HEK293T (cell line): Measurements from ENCODE around the gene SCAI.

ENCODE experiments used
- CTCF ChIA-PET: fragments of 350-600 bp; formaldehyde crosslinking; extraction: SDS; loops from one replicate; lab custom pipeline; 2021; ENCODE audit warnings: antibody characterized with exemption, inconsistent platforms; lab: Yijun Ruan, JAX
- POLR2A ChIA-PET: fragments of 350-600 bp; formaldehyde crosslinking; extraction: SDS; loops from one replicate; lab custom pipeline; 2020; ENCODE audit warnings: antibody characterized with exemption, inconsistent platforms; lab: Yijun Ruan, JAX
- DNase-seq: peaks from one replicate; pipeline ENCODE4 v3.0.0; 2012; ENCODE audit warnings: mixed read lengths; ENCODE audit errors: extremely low spot score
- ARNT ChIP-seq: fragments of 450-650 bp; IDR thresholded peaks from 2 replicates; pipeline ENCODE4 v1.6.1; 2017; ENCODE audit warnings: mild to moderate bottlenecking
- BHLHE40 ChIP-seq: fragments of 450-650 bp; IDR thresholded peaks from 2 replicates; pipeline ENCODE4 v1.6.1; 2016; ENCODE audit warnings: mild to moderate bottlenecking, moderate library complexity, borderline replicate concordance
- CTBP1 ChIP-seq: fragments of 450-650 bp; IDR thresholded peaks from 2 replicates; pipeline ENCODE4 v1.6.1; 2016; ENCODE audit warnings: borderline replicate concordance
- ELF4 ChIP-seq: fragments of 450-650 bp; IDR thresholded peaks from 2 replicates; pipeline ENCODE4 v1.6.1; 2017; ENCODE audit warnings: antibody characterized with exemption
- FOXA1 ChIP-seq: fragments of 450-650 bp; IDR thresholded peaks from 2 replicates; pipeline ENCODE4 v1.6.1; 2016; ENCODE audit warnings: mild to moderate bottlenecking
- FOXK2 ChIP-seq: fragments of 450-650 bp; IDR thresholded peaks from 2 replicates; pipeline ENCODE4 v1.6.1; 2016; ENCODE audit warnings: mild to moderate bottlenecking
- FOXM1 ChIP-seq: fragments of 450-650 bp; IDR thresholded peaks from 2 replicates; pipeline ENCODE4 v1.6.1; 2017; ENCODE audit warnings: mild to moderate bottlenecking, borderline replicate concordance
- HDGF ChIP-seq: fragments of 450-650 bp; IDR thresholded peaks from 2 replicates; pipeline ENCODE4 v1.6.1; 2017; ENCODE audit warnings: antibody characterized with exemption, borderline replicate concordance
- L3MBTL2 ChIP-seq: fragments of 450-650 bp; conservative IDR thresholded peaks from 2 replicates; pipeline ENCODE4 v1.6.1; 2016; ENCODE audit warnings: mild to moderate bottlenecking
- LEF1 ChIP-seq: fragments of 450-650 bp; IDR thresholded peaks from 2 replicates; pipeline ENCODE4 v1.6.1; 2017; ENCODE audit warnings: mild to moderate bottlenecking, borderline replicate concordance
- NFRKB ChIP-seq: fragments of 450-650 bp; IDR thresholded peaks from 2 replicates; pipeline ENCODE4 v1.6.1; 2016; ENCODE audit warnings: mild to moderate bottlenecking, moderate library complexity
- SP1 ChIP-seq: fragments of 450-650 bp; IDR thresholded peaks from 2 replicates; pipeline ENCODE4 v1.6.1; 2017
- SUZ12 ChIP-seq: fragments of 450-650 bp; IDR thresholded peaks from 2 replicates; pipeline ENCODE4 v1.6.1; 2016; ENCODE audit warnings: mild to moderate bottlenecking
- TARDBP ChIP-seq: fragments of 450-650 bp; IDR thresholded peaks from 2 replicates; pipeline ENCODE4 v1.6.1; 2016
- ZNF384 ChIP-seq: fragments of 450-650 bp; IDR thresholded peaks from 2 replicates; pipeline ENCODE4 v1.6.1; 2016
- TF ChIP-seq, protein P1 (sequence below): fragments of 450-650 bp; IDR thresholded peaks from 2 replicates; pipeline ENCODE4 v1.6.1; 2016

The SCAI gene

GRCh38 chr9:125143377-125144090, at the start of gene SCAI:
Gene SCAI, minus strand, starts transcription at chr9:125143528. Its CDS starts 91 bp downstream, at chr9:125143437.
- TF ChIP-seq, protein P1, sequence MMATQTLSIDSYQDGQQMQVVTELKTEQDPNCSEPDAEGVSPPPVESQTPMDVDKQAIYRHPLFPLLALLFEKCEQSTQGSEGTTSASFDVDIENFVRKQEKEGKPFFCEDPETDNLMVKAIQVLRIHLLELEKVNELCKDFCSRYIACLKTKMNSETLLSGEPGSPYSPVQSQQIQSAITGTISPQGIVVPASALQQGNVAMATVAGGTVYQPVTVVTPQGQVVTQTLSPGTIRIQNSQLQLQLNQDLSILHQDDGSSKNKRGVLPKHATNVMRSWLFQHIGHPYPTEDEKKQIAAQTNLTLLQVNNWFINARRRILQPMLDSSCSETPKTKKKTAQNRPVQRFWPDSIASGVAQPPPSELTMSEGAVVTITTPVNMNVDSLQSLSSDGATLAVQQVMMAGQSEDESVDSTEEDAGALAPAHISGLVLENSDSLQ, result peak; percentile 99
- TF ChIP-seq CTBP1 (0 out of 2 replicates have a peak, but pooled peaks have one; percentile 20), SP1 (no peak), L3MBTL2 (peak; percentile 93)
- ChIA-PET POLR2A (interaction anchor here (0.6 to 1.4 kb wide), 4 partner anchors 12 to 282 kb away, joined by 3 read pairs; partner anchors contain the start of genes ARPC5L, HSPA5 and RPL35), CTCF (interaction anchor here (0.5 to 0.9 kb wide), 7 partner anchors 9 to 263 kb away, joined by 3 to 6 read pairs (median 3); no protein-coding TSS in a partner anchor)
- peak; percentile 98 for DNase-seq

DNA sequence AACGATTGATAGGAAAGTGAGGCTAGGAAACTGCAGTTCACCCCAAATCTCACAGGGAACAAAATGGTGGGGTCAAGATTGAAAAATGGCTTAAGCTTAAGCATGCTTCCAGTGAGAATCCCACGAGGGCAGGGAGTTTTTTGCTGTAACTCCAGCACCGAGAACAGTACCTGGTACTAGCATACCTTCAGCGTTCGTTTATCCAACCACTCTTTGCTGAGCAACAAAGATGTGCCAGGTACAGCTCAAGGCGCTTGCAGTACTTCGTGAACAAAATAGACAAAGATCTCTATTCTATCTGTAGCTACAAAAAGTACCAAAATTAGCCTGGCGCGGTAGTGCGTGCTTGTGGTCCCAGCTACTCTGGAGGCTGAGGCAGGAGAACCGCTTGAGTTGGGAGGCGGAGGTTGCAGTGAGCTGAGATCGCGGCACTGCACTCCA, 47.1 kb upstream of the SCAI start:
- no peak for DNase-seq
- CTCF ChIA-PET, result interaction anchor here (0.6 to 1.2 kb wide), 3 partner anchors 9 to 28 kb away, joined by 3 to 4 read pairs (median 3); no protein-coding TSS in a partner anchor
- POLR2A ChIA-PET, result interaction anchor here (0.6 to 1.4 kb wide), 5 partner anchors 9 to 101 kb away, joined by 3 to 7 read pairs (median 4); partner anchors contain the start of genes HSPA5 and RABEPK

DNA sequence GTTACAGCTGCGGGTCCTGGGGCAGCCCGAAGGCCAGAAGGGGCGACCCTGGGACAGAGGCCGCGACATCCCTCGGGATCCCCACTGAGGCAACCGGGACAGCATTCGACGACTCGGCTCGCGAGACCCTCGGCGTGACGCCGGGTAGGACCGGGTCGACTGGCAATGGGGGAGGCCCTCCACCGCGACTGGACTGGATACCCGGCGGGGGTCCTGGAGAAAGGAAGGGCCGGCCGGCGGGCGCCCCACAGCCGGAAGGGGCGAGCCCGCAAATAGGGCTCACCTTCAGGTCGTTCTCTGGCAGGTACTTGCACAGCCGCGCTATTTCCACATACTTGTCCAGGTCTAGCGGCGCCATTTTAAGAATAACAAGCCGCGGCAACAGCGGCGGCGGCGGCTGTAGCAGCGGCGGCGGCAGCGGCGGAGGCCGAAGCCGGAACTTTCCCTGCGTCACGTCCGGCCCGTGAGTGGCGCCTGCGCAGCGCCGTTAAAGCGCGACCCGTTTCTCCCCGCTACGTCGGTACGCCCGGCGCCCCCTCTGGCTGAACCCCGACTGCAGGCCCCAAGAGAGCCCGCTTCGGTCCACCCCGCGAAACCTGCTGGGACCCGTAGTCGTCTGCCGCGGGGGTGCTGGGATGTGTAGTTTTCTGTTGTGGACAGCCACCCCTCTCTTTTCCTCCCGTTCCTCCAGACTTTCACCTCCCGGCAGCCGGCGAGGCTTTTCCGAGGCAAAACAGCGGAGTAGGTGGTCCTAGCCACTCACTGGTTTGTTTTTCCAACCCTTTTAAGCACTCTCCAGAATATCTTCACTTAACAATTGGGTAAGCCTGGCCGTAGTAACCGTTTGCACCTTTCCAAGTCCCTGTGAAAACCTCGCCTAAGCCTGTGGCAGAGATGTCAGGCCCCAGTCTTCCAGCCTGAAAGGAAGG, 46.3 kb upstream of the SCAI start, which contains the start of gene PPP6C:
Gene PPP6C, minus strand, starts transcription at position 443 of the 929 bp plus-strand sequence. Its CDS starts 85 bp downstream, at position 358.
- CTCF ChIA-PET, result interaction anchor here (1.2 kb wide), 1 partner anchor 9 kb away, joined by 4 read pairs; no protein-coding TSS in a partner anchor

More for the DNA sequence above, 47.1 kb upstream of the SCAI start:
- TF ChIP-seq L3MBTL2 (peak; percentile 72), LEF1 (no peak)

GRCh38 chr9:125189011-125189360, 45.7 kb upstream of the SCAI start:
- ChIA-PET POLR2A (no interaction called here), CTCF (no interaction called here)
- TF ChIP-seq L3MBTL2 (no peak), ELF4 (no peak), ZNF384 (no peak), TARDBP (no peak), BHLHE40 (no peak), FOXM1 (no peak), FOXA1 (no peak), SP1 (no peak), LEF1 (no peak), NFRKB (no peak), SUZ12 (no peak), ARNT (no peak), FOXK2 (no peak), CTBP1 (no peak)
- TF ChIP-seq, protein P1, result no peak
- DNase-seq, result peak; percentile 47

More for the DNA sequence above, 46.3 kb upstream of the SCAI start, which contains the start of gene PPP6C:
- POLR2A ChIA-PET, result interaction anchor here (0.7 to 1.4 kb wide), 4 partner anchors 10 to 52 kb away, joined by 3 to 7 read pairs (median 4); partner anchors contain the start of genes HSPA5 and RABEPK
- DNase-seq, result peak; percentile 91
- no peak for TF ChIP-seq FOXK2
- TF ChIP-seq TARDBP, result no peak
- TF ChIP-seq BHLHE40, result no peak
- TF ChIP-seq ELF4, result peak; percentile 30; the same call in 1 of the 2 replicates
- no peak for TF ChIP-seq NFRKB
- no peak for TF ChIP-seq SUZ12
- TF ChIP-seq L3MBTL2, result no peak
- TF ChIP-seq, protein P1, result peak; percentile 59; the same call in 1 of the 2 replicates
- TF ChIP-seq ARNT, result no peak
- no peak for TF ChIP-seq CTBP1
- TF ChIP-seq SP1, result no peak
- TF ChIP-seq LEF1, result no peak
- TF ChIP-seq ZNF384, result no peak
- TF ChIP-seq HDGF, result no peak
- TF ChIP-seq FOXM1, result no peak
- TF ChIP-seq FOXA1, result no peak

- CTCF ChIA-PET, result no interaction called here
- POLR2A ChIA-PET, result no interaction called here
- TF ChIP-seq NFRKB, result no peak
- no peak for TF ChIP-seq HDGF
- TF ChIP-seq FOXM1, result no peak
- no peak for TF ChIP-seq L3MBTL2
- no peak for TF ChIP-seq CTBP1
- TF ChIP-seq ARNT, result no peak
- no peak for TF ChIP-seq ZNF384
- TF ChIP-seq TARDBP, result no peak
- TF ChIP-seq FOXA1, result no peak
- TF ChIP-seq FOXK2, result no peak
- TF ChIP-seq SP1, result no peak
- no peak for TF ChIP-seq LEF1
- no peak for TF ChIP-seq BHLHE40
- no peak for TF ChIP-seq ELF4
- TF ChIP-seq, protein P1, result no peak
- no peak for TF ChIP-seq SUZ12
- DNase-seq, result no peak
Observed at GRCh38 chr9:125183561-125183960, 40.2 kb upstream of the SCAI start.
